Effector memory CD4-positive, alpha-beta T cell (primary cell): Measurements from ENCODE around the gene KRT71.

Experiments
- DNase-seq, 3 donors: peaks; one replicate each; pipeline ENCODE4 v3.0.0-alpha.2; 2020
- H3K27ac ChIP-seq: 2 replicates; pipeline ENCODE4 v1.7.0; 2013; ENCODE audit warnings: mild to moderate bottlenecking, low read length, moderate library complexity; ENCODE audit not compliant: insufficient read depth, poor library complexity, severe bottlenecking
- H3K27me3 ChIP-seq: replicated peaks from 2 replicates; pipeline ENCODE4 v1.7.0; 2013; ENCODE audit warnings: mild to moderate bottlenecking, low read length; ENCODE audit not compliant: insufficient read depth, control insufficient read depth, poor library complexity, severe bottlenecking
- H3K36me3 ChIP-seq: 2 replicates; pipeline ENCODE4 v1.7.0; 2013; ENCODE audit warnings: mild to moderate bottlenecking, low read length, moderate library complexity; ENCODE audit not compliant: control insufficient read depth, insufficient read depth
- H3K4me1 ChIP-seq: 2 replicates; pipeline ENCODE4 v1.7.0; 2013; ENCODE audit warnings: low read length, mild to moderate bottlenecking; ENCODE audit not compliant: control insufficient read depth, insufficient read depth, poor library complexity, severe bottlenecking
- H3K4me3 ChIP-seq: 2 replicates; pipeline ENCODE4 v1.7.0; 2013; ENCODE audit warnings: low read length, low read depth, mild to moderate bottlenecking; ENCODE audit not compliant: insufficient read depth, poor library complexity, severe bottlenecking
- H3K9me3 ChIP-seq: 2 replicates; pipeline ENCODE4 v1.7.0; 2013; ENCODE audit warnings: mild to moderate bottlenecking, low read length, moderate library complexity; ENCODE audit not compliant: control insufficient read depth

Gene KRT71

GRCh38 chr12:52532636-52533035 lies 20.3 kb downstream of the KRT71 start:
- Histone ChIP-seq H3K27ac (no peak overlapping the region), H3K4me3 (no peak overlapping the region), H3K27me3 (no peaks in the 10 kb centered on the region), H3K9me3 (no peaks in the 10 kb centered on the region), H3K4me1 (no peaks in the 10 kb centered on the region), H3K36me3 (no peaks in the 10 kb centered on the region)
- no peak for DNase-seq

DNA sequence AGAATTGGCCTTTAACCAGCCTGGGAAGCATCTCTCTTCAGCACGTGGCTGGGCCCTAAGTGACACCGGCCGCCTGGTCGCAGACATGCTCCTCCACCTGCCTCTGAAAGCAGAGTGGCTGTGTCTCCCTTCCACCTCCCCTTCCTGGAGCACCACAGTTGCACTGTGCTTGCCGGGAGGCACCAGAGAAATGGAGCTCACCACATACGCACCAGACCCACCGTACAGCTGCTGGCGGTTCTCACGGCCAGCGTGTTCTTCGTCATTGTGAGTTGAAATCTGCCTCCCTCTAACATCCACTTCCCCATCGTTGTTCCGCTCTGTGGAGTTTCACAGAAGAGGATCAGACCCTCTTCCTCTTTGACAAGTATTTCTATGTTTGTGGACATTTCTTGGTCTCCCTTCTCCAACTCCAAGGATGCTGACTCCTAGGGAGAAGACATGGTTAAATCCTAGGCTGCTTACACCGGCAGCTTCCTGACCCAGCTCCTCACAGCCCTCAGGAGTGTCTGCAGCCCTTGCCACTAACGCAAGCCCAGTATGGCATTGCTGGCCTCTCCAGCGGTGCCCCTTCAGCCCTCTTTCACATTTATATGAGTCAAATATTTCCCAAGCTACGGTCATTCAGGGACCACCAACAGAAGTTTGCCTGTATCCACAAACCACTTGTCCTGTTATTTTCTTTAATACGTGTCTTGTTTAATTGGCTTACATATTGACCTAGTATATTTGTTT lies 21.2 kb downstream of the KRT71 start:
- H3K4me3 ChIP-seq = no peak overlapping the region
- H3K27ac ChIP-seq = no peak overlapping the region
- H3K4me1 ChIP-seq = no peaks in the 10 kb centered on the region
- no peak for DNase-seq
- H3K36me3 ChIP-seq = no peaks in the 10 kb centered on the region
- H3K9me3 ChIP-seq = no peaks in the 10 kb centered on the region
- no peaks in the 10 kb centered on the region for H3K27me3 ChIP-seq

GRCh38 chr12:52530905-52531304 lies 22.0 kb downstream of the KRT71 start:
- no peaks in the 10 kb centered on the region for H3K4me1 ChIP-seq
- no peaks in the 10 kb centered on the region for H3K27me3 ChIP-seq
- H3K27ac ChIP-seq = no peak overlapping the region
- no peak overlapping the region for H3K4me3 ChIP-seq
- no peak for DNase-seq
- no peaks in the 10 kb centered on the region for H3K36me3 ChIP-seq
- no peaks in the 10 kb centered on the region for H3K9me3 ChIP-seq

- no peak for DNase-seq
- Histone ChIP-seq H3K9me3 (no peaks in the 10 kb centered on the region), H3K36me3 (no peaks in the 10 kb centered on the region), H3K27ac (no peak overlapping the region), H3K4me3 (no peak overlapping the region), H3K27me3 (no peaks in the 10 kb centered on the region), H3K4me1 (no peaks in the 10 kb centered on the region)
Observed at GRCh38 chr12:52530366-52530765, 22.6 kb downstream of the KRT71 start.

GRCh38 chr12:52529846-52530245 lies 23.1 kb downstream of the KRT71 start:
- no peaks in the 10 kb centered on the region for H3K9me3 ChIP-seq
- no peaks in the 10 kb centered on the region for H3K27me3 ChIP-seq
- DNase-seq = no peak
- H3K36me3 ChIP-seq = no peaks in the 10 kb centered on the region
- H3K4me3 ChIP-seq = no peak overlapping the region
- H3K4me1 ChIP-seq = no peaks in the 10 kb centered on the region
- no peak overlapping the region for H3K27ac ChIP-seq

DNA sequence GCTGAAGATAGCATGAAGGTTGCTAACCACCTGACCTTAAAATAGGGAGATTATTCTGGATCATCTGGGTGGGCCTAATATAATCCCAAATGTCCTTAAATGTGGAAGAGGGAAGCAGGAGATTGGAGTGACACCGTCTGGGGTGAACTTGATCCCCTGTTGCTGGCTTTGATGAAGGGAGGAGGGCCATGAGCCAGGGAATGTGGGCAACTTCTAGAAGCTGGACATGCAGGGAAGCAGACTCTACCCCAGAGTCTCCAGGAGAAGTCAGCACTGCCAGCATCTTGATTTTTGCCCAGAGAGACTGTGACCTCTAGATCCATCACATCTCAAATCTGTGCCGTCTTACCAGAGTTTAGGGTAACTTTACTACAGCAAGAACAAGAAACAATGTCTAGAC lies 23.5 kb downstream of the KRT71 start:
- DNase-seq = no peak
- Histone ChIP-seq H3K27me3 (no peaks in the 10 kb centered on the region), H3K9me3 (no peaks in the 10 kb centered on the region)

DNA sequence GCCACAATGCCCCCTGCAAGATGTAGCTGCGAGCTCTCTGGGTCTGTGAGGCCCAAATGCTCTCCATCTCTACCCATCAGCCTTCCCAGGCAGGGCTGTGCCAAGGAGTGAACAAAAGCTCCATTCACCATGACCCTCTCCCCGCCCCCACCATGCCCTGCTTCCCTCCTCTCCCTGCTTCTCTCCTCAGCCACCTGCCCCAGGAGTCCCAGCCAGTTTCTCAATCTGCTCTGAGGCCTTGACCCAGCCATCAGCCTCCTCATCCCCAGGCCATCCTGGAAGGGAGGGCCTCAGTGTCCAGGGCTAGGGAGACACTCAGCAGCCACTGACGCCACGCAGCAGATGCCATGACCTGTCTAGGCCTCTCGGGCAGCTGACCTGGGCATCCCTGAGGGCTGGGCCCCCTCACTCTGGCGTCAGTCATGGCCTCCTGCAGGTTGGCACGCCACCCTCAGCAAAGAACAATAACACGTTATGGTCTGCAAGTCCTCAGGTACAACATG lies 24.3 kb downstream of the KRT71 start:
- no peaks in the 10 kb centered on the region for H3K36me3 ChIP-seq
- H3K27me3 ChIP-seq = no peaks in the 10 kb centered on the region
- DNase-seq = no peak
- H3K4me1 ChIP-seq = no peaks in the 10 kb centered on the region
- H3K4me3 ChIP-seq = no peak overlapping the region
- H3K9me3 ChIP-seq = no peaks in the 10 kb centered on the region
- no peak overlapping the region for H3K27ac ChIP-seq

More for the DNA sequence above, 23.5 kb downstream of the KRT71 start:
- Histone ChIP-seq H3K4me3 (no peak overlapping the region), H3K36me3 (no peaks in the 10 kb centered on the region), H3K4me1 (no peaks in the 10 kb centered on the region), H3K27ac (no peak overlapping the region)

GRCh38 chr12:52527121-52527800 lies 25.7 kb downstream of the KRT71 start:
- H3K9me3 ChIP-seq = no peaks in the 10 kb centered on the region
- H3K27me3 ChIP-seq = no peaks in the 10 kb centered on the region
- DNase-seq = no peak
- no peak overlapping the region for H3K27ac ChIP-seq
- no peaks in the 10 kb centered on the region for H3K36me3 ChIP-seq
- no peak overlapping the region for H3K4me3 ChIP-seq
- no peaks in the 10 kb centered on the region for H3K4me1 ChIP-seq

DNA sequence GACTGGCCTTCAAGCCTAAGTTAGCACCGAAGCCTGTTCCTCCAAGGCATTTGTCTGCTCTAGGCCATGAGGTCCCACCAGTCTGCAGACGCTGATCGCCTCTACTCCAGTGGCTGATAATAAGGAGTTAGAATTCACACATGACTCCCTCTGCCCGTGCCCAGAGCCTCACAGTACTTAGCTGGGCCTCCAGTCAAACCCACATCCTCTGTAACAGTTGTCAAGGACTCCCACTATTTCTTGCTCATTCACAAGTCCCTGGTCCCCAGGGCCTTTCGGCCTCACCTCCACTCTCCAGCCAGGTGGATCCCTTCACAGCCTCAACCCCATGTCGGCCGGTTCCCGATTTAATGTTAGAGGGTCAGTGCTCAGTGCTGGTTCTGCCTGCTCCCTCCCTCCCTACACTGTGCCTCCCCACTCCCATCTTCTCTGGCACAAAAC lies 26.4 kb downstream of the KRT71 start:
- Histone ChIP-seq H3K27me3 (no peaks in the 10 kb centered on the region), H3K27ac (no peak overlapping the region), H3K9me3 (no peaks in the 10 kb centered on the region), H3K4me1 (no peaks in the 10 kb centered on the region), H3K4me3 (no peak overlapping the region), H3K36me3 (no peaks in the 10 kb centered on the region)
- no peak for DNase-seq
